ENCODE measurements around the gene FMO2. TPM values are rescaled to one million over a fixed set of nuclear protein-coding genes. Genes with fewer than 3 reads are reported as not detected.

FMO2 gene
- total RNA-seq, 1 donor, result 2.9 TPM

GRCh38 chr1:171218661-171219060 lies 33.6 kb downstream of the FMO2 start:
- no peak for TF ChIP-seq CTCF (IDR thresholded peaks at IDR 0.05; ENCODE audit: extremely low read depth, low read depth, low read length)
- H3K27me3 ChIP-seq (ENCODE audit: insufficient read depth, low read length), result no peaks in the 10 kb centered on the region
- H3K4me2 ChIP-seq (ENCODE audit: insufficient read depth, low read length), result peak overlapping the region; percentile 86
- H2AFZ ChIP-seq (ENCODE audit: low read length), result peak overlapping the region; percentile 56
- H3K4me1 ChIP-seq (ENCODE audit: insufficient read depth, low read length), result peaks cover 35% of the 10 kb centered on the region
- DNase-seq (ENCODE audit: insufficient read length, low spot score, missing footprints), result no peak
- no peaks in the 10 kb centered on the region for H3K79me2 ChIP-seq (ENCODE audit: insufficient read depth, low read length)
- H3K9me3 ChIP-seq (ENCODE audit: low read depth, low read length), result no peaks in the 10 kb centered on the region
- H4K20me1 ChIP-seq (ENCODE audit: insufficient read depth, low read length), result no peaks in the 10 kb centered on the region
- H3K4me3 ChIP-seq (ENCODE audit: insufficient read depth, low read length), result no peak overlapping the region
- no peaks in the 10 kb centered on the region for H3K36me3 ChIP-seq (ENCODE audit: insufficient read depth, low read length)
- peak overlapping the region; percentile 90 for H3K27ac ChIP-seq (ENCODE audit: low read depth, low read length)

GRCh38 chr1:171219346-171220080 lies 34.4 kb downstream of the FMO2 start:
- Histone ChIP-seq H3K4me1 (ENCODE audit: insufficient read depth, low read length) (peaks cover 35% of the 10 kb centered on the region), H3K27ac (ENCODE audit: low read depth, low read length) (peak overlapping the region; percentile 90), H4K20me1 (ENCODE audit: insufficient read depth, low read length) (no peaks in the 10 kb centered on the region), H3K36me3 (ENCODE audit: insufficient read depth, low read length) (no peaks in the 10 kb centered on the region), H3K27me3 (ENCODE audit: insufficient read depth, low read length) (no peaks in the 10 kb centered on the region), H3K4me2 (ENCODE audit: insufficient read depth, low read length) (peak overlapping the region; percentile 86), H3K79me2 (ENCODE audit: insufficient read depth, low read length) (no peaks in the 10 kb centered on the region), H3K9me3 (ENCODE audit: low read depth, low read length) (no peaks in the 10 kb centered on the region), H3K4me3 (ENCODE audit: insufficient read depth, low read length) (peak overlapping the region; percentile 58), H2AFZ (ENCODE audit: low read length) (no peak overlapping the region)
- TF ChIP-seq CTCF (IDR thresholded peaks at IDR 0.05; ENCODE audit: extremely low read depth, low read depth, low read length), result no peak
- no peak for DNase-seq (ENCODE audit: insufficient read length, low spot score, missing footprints)

DNA sequence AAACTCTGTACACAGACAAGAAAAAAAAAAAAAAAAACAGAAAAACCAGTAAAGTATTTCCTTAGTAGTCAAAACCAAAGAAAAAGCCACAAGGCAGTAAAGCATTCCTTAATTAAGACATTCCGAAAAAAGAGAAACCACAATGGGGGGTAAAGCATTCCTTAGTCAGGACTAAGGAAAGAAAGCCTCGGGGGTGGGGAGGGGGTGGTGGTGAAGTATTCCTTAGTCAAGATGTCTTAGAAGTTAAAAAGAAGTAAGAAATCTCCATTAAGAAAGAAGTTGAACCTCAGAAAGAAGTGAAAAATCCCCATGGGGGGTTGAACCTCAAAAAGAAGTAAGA lies 35.0 kb downstream of the FMO2 start:
- Histone ChIP-seq H3K36me3 (ENCODE audit: insufficient read depth, low read length) (no peaks in the 10 kb centered on the region), H3K4me1 (ENCODE audit: insufficient read depth, low read length) (peaks cover 35% of the 10 kb centered on the region), H2AFZ (ENCODE audit: low read length) (peak overlapping the region; percentile 88), H4K20me1 (ENCODE audit: insufficient read depth, low read length) (no peaks in the 10 kb centered on the region), H3K9me3 (ENCODE audit: low read depth, low read length) (no peaks in the 10 kb centered on the region), H3K4me2 (ENCODE audit: insufficient read depth, low read length) (peak overlapping the region; percentile 86), H3K27ac (ENCODE audit: low read depth, low read length) (peak overlapping the region; percentile 90), H3K4me3 (ENCODE audit: insufficient read depth, low read length) (peak overlapping the region; percentile 58), H3K27me3 (ENCODE audit: insufficient read depth, low read length) (no peaks in the 10 kb centered on the region), H3K79me2 (ENCODE audit: insufficient read depth, low read length) (no peaks in the 10 kb centered on the region)
- peak; percentile 66 for DNase-seq (ENCODE audit: insufficient read length, low spot score, missing footprints)
- TF ChIP-seq CTCF (IDR thresholded peaks at IDR 0.05; ENCODE audit: extremely low read depth, low read depth, low read length), result no peak

DNA sequence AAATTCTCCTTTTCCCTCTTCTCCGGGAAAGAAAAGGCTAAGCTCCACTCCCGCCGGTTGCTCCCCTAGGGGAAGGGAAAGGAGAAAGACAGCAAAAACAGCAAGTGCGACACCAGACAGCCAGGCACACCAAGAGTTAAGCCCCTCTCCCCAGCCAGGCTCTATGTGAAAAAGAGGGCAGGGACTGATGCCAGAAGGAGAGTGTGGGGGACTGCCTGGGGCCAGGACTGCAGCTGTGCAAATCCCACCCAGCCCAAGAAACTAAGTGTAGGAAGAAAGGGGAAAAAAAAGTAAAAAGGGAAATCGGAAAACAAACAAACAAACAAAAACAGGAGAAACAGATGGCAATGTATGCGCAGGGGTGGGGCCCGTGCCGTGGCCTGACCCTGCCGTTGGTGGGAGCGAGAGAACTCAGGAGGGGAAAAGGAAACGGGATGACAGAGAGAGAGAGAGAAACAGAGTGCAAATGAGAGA lies 35.5 kb downstream of the FMO2 start:
- peak overlapping the region; percentile 58 for H3K4me3 ChIP-seq (ENCODE audit: insufficient read depth, low read length)
- no peaks in the 10 kb centered on the region for H3K36me3 ChIP-seq (ENCODE audit: insufficient read depth, low read length)
- peaks cover 35% of the 10 kb centered on the region for H3K4me1 ChIP-seq (ENCODE audit: insufficient read depth, low read length)
- no peaks in the 10 kb centered on the region for H3K79me2 ChIP-seq (ENCODE audit: insufficient read depth, low read length)
- DNase-seq (ENCODE audit: insufficient read length, low spot score, missing footprints), result no peak
- TF ChIP-seq CTCF (IDR thresholded peaks at IDR 0.05; ENCODE audit: extremely low read depth, low read depth, low read length), result no peak
- H3K4me2 ChIP-seq (ENCODE audit: insufficient read depth, low read length), result peak overlapping the region; percentile 86
- H4K20me1 ChIP-seq (ENCODE audit: insufficient read depth, low read length), result no peaks in the 10 kb centered on the region
- H3K27ac ChIP-seq (ENCODE audit: low read depth, low read length), result peak overlapping the region; percentile 90
- peak overlapping the region; percentile 88 for H2AFZ ChIP-seq (ENCODE audit: low read length)
- H3K9me3 ChIP-seq (ENCODE audit: low read depth, low read length), result no peaks in the 10 kb centered on the region
- H3K27me3 ChIP-seq (ENCODE audit: insufficient read depth, low read length), result no peaks in the 10 kb centered on the region

Measured in osteoblast (primary cell).